Measurements from ENCODE around the gene COL4A2.

COL4A2 gene

GRCh38 chr13:110342474-110342873 is 35.4 kb downstream of the COL4A2 start:
- TF ChIP-seq CTCF (IDR thresholded peaks at IDR 0.05; ENCODE audit: insufficient read depth, low read length, missing control alignments) = no peak
- no peak for DNase-seq (ENCODE audit: low read depth, low spot score)
- ChIA-PET CTCF (no interaction called here), POLR2A (no interaction called here)
- H3K4me3 ChIP-seq (ENCODE audit: low read depth, low read length) = no peak overlapping the region

GRCh38 chr13:110343241-110343865 is 36.3 kb downstream of the COL4A2 start:
- no peak for TF ChIP-seq CTCF (IDR thresholded peaks at IDR 0.05; ENCODE audit: insufficient read depth, low read length, missing control alignments)
- POLR2A ChIA-PET = no interaction called here
- CTCF ChIA-PET = no interaction called here
- no peak for DNase-seq (ENCODE audit: low read depth, low spot score)
- no peak overlapping the region for H3K4me3 ChIP-seq (ENCODE audit: low read depth, low read length)

DNA sequence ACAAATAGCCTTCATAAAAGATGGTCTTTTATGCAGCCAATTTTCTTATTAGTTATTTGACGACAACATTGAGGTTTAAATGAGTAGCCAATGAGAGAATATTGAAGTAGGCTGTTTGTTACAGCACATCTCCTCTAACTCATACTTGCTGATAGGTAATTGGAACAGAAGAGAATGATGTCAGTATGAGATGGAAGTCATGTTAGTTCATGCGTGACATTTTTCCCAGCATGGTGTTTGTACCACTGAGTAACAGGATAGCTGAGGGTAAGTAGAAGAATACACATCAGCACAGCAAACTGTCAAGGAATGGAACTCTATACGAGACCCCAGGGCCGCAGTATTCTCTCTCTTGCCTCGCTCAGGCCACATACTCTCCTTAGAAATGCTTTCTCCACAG is 37.2 kb downstream of the COL4A2 start:
- POLR2A ChIA-PET = no interaction called here
- TF ChIP-seq CTCF (IDR thresholded peaks at IDR 0.05; ENCODE audit: insufficient read depth, low read length, missing control alignments) = no peak
- no peak for DNase-seq (ENCODE audit: low read depth, low spot score)
- CTCF ChIA-PET = no interaction called here
- H3K4me3 ChIP-seq (ENCODE audit: low read depth, low read length) = no peak overlapping the region

DNA sequence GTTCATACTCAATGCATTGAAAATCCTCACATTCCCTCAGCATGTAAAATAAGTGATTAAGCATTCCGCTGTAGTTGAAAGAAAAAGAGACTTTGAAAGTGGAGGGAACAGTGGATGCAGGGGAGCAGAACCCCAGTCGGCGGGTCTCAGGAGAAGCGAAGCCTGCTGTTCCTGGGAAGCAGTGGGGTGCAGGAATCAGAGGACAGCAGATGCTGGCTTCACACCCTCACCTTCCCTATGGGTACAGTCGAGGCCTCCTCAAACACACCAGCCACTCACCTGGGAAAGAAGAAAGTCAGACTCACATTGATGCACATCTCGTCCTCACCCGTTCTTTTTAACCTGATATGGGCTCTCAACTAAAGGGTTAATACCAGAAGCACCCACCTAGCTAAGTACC is 38.2 kb downstream of the COL4A2 start:
- CTCF ChIA-PET = no interaction called here
- H3K4me3 ChIP-seq (ENCODE audit: low read depth, low read length) = no peak overlapping the region
- no peak for DNase-seq (ENCODE audit: low read depth, low spot score)
- POLR2A ChIA-PET = no interaction called here
- TF ChIP-seq CTCF (IDR thresholded peaks at IDR 0.05; ENCODE audit: insufficient read depth, low read length, missing control alignments) = no peak

GRCh38 chr13:110345701-110346100 is 38.6 kb downstream of the COL4A2 start:
- CTCF ChIA-PET = interaction anchor here (1.2 kb wide), 1 partner anchor 99 kb away, joined by 4 read pairs; no protein-coding TSS in a partner anchor

DNA sequence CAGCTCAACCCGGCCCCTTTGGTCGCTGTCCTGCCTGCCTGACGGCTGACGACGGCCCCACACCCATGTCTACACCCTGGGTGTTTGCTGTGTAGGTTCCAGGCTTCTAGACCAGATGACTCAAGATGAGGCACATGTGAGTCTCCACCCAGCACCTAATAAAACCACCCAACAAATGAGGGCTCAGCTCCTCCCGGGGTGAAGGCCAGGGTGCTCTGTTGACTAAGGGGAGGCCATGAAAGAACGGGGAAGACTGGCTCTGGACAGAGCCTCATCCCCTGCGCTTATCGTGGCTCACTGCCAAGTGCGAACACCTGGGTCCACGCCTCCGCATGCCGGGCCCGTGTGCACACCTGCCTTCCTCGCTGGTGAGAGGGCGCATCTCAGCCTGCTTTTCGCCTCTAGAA is 39.6 kb downstream of the COL4A2 start:
- no peak for DNase-seq (ENCODE audit: low read depth, low spot score)
- H3K4me3 ChIP-seq (ENCODE audit: low read depth, low read length) = no peak overlapping the region
- TF ChIP-seq CTCF (IDR thresholded peaks at IDR 0.05; ENCODE audit: insufficient read depth, low read length, missing control alignments) = no peak
- POLR2A ChIA-PET = no interaction called here
- CTCF ChIA-PET = interaction anchor here (1.2 kb wide), 1 partner anchor 100 kb away, joined by 4 read pairs; no protein-coding TSS in a partner anchor

More at GRCh38 chr13:110345701-110346100, 38.6 kb downstream of the COL4A2 start:
- H3K4me3 ChIP-seq (ENCODE audit: low read depth, low read length) = no peak overlapping the region
- no peak for TF ChIP-seq CTCF (IDR thresholded peaks at IDR 0.05; ENCODE audit: insufficient read depth, low read length, missing control alignments)
- POLR2A ChIA-PET = no interaction called here
- no peak for DNase-seq (ENCODE audit: low read depth, low spot score)

Measured in AG04449 (cell line).